Smooth muscle cell (in vitro differentiated cells): ENCODE measurements around the gene COL4A5. TPM values are rescaled to one million over a fixed set of nuclear protein-coding genes. Genes with fewer than 3 reads are reported as not detected.
"Not testable (repeated sequence)": the region's sequence is repeated elsewhere in the genome, so short reads cannot be mapped to it uniquely, and the experiment has no call there.

Experiments
- DNase-seq: peaks from one replicate; lab custom pipeline; 2025; ENCODE audit not compliant: unreplicated experiment; lab: John Stamatoyannopoulos, UW
- H2AFZ ChIP-seq: fragments of 200-600 bp; sonication (generic); 2 replicates; pipeline ENCODE4 v1.6.0; 2016; ENCODE audit warnings: antibody characterized with exemption, low read depth, mild to moderate bottlenecking
- H3F3A ChIP-seq: fragments of 200-600 bp; sonication (generic); 2 replicates; pipeline ENCODE4 v1.6.0; 2017; ENCODE audit warnings: antibody characterized with exemption, low read depth
- H3K27ac ChIP-seq: fragments of 200-600 bp; sonication (generic); 2 replicates; pipeline ENCODE4 v1.5.1; 2016; ENCODE audit warnings: low read depth, mild to moderate bottlenecking
- H3K27me3 ChIP-seq: fragments of 200-600 bp; sonication (generic); 2 replicates; pipeline ENCODE4 v1.6.1; 2016; ENCODE audit warnings: low read depth, mild to moderate bottlenecking
- H3K36me3 ChIP-seq: fragments of 200-600 bp; sonication (generic); 2 replicates; pipeline ENCODE4 v1.5.1; 2016; ENCODE audit warnings: low read depth
- H3K4me1 ChIP-seq: fragments of 200-600 bp; sonication (generic); 2 replicates; pipeline ENCODE4 v1.5.1; 2016; ENCODE audit warnings: low read depth
- H3K4me2 ChIP-seq: fragments of 200-600 bp; sonication (generic); 2 replicates; pipeline ENCODE4 v1.6.0; 2016; ENCODE audit warnings: mild to moderate bottlenecking
- H3K4me3 ChIP-seq: fragments of 200-600 bp; sonication (generic); 2 replicates; pipeline ENCODE4 v1.5.1; 2016; ENCODE audit warnings: mild to moderate bottlenecking
- H3K79me2 ChIP-seq: fragments of 200-600 bp; sonication (generic); 2 replicates; pipeline ENCODE4 v1.6.0; 2016; ENCODE audit warnings: low read depth, mild to moderate bottlenecking
- H3K9ac ChIP-seq: fragments of 200-600 bp; sonication (generic); 2 replicates; pipeline ENCODE4 v1.6.0; 2016; ENCODE audit warnings: low read depth
- H3K9me3 ChIP-seq: fragments of 200-600 bp; sonication (generic); replicated peaks from 2 replicates; pipeline ENCODE4 v1.5.1; 2016; ENCODE audit warnings: low read depth
- H4K20me1 ChIP-seq: fragments of 200-600 bp; sonication (generic); 2 replicates; pipeline ENCODE4 v1.6.0; 2016; ENCODE audit warnings: low read depth
- CTCF ChIP-seq: fragments of 200-600 bp; sonication (generic); IDR thresholded peaks from 2 replicates; pipeline ENCODE4 v1.5.1; 2017; ENCODE audit warnings: borderline replicate concordance, mild to moderate bottlenecking, antibody characterized with exemption; ENCODE audit not compliant: insufficient read depth, poor library complexity, severe bottlenecking
- WGBS: methylation state at CpG from one replicate; pipeline ENCODE4 v1.1.7; 2016; ENCODE audit warnings: low lambda C conversion rate; 5-methylcytosine and 5-hydroxymethylcytosine counted together
- polyA plus RNA-seq: library from polyadenylated mRNA; unstranded; fragments of >200 nt; fragmentation: Nextera tagmentation; extraction: Ambion mirVana; gene quantifications from 2 replicates; pipeline ENCODE4 v1.2.1, GENCODE V29; 2016
- total RNA-seq: library from RNA; depleted of rRNA; stranded (reverse); fragments of >200 nt; gene quantifications from 2 replicates; pipeline ENCODE4 v1.2.3, GENCODE V29; 2014

The COL4A5 gene
- total and polyA plus RNA-seq, 2 experiments from 2014 or later = 42.3 to 101 TPM

GRCh38 chrX:108464604-108465003 lies 25.0 kb downstream of the COL4A5 start:
- 57% methylated on average over 3 of the region's 3 CpGs for WGBS

GRCh38 chrX:108468486-108468885 lies 28.8 kb downstream of the COL4A5 start:
- Histone ChIP-seq H4K20me1 (no peaks in the 10 kb centered on the region), H3F3A (no peaks in the 10 kb centered on the region), H3K4me1 (no peaks in the 10 kb centered on the region), H2AFZ (no peak overlapping the region), H3K4me2 (peak overlapping the region; percentile 23), H3K4me3 (no peak overlapping the region), H3K36me3 (no peaks in the 10 kb centered on the region), H3K9me3 (peaks cover 8% of the 10 kb centered on the region), H3K27ac (peak overlapping the region; percentile 28), H3K27me3 (no peaks in the 10 kb centered on the region), H3K79me2 (peaks cover 95% of the 10 kb centered on the region), H3K9ac (no peak overlapping the region)
- DNase-seq = no peak
- no peak for TF ChIP-seq CTCF
- 71% methylated on average over 1 of the region's 1 CpG for WGBS

More at GRCh38 chrX:108464604-108465003, 25.0 kb downstream of the COL4A5 start:
- no peak for DNase-seq
- Histone ChIP-seq H3K4me2 (no peak overlapping the region), H2AFZ (no peak overlapping the region), H3K9me3 (no peaks in the 10 kb centered on the region), H3K4me1 (no peaks in the 10 kb centered on the region), H3K79me2 (peaks cover 92% of the 10 kb centered on the region), H3K4me3 (no peak overlapping the region), H3K9ac (no peak overlapping the region), H3F3A (no peaks in the 10 kb centered on the region), H4K20me1 (no peaks in the 10 kb centered on the region), H3K36me3 (no peaks in the 10 kb centered on the region), H3K27ac (no peak overlapping the region), H3K27me3 (no peaks in the 10 kb centered on the region)
- no peak for TF ChIP-seq CTCF

GRCh38 chrX:108473979-108474378 lies 34.3 kb downstream of the COL4A5 start:
- peaks cover 81% of the 10 kb centered on the region for H3K79me2 ChIP-seq
- no peaks in the 10 kb centered on the region for H3K27me3 ChIP-seq
- no peak overlapping the region for H3K4me3 ChIP-seq
- no peaks in the 10 kb centered on the region for H3K4me1 ChIP-seq
- no peaks in the 10 kb centered on the region for H3K36me3 ChIP-seq
- no peak for DNase-seq
- H3K27ac ChIP-seq = no peak overlapping the region
- TF ChIP-seq CTCF = no peak
- no peak overlapping the region for H3K4me2 ChIP-seq
- H3K9ac ChIP-seq = no peak overlapping the region
- no peaks in the 10 kb centered on the region for H3F3A ChIP-seq
- H4K20me1 ChIP-seq = no peaks in the 10 kb centered on the region
- H2AFZ ChIP-seq = no peak overlapping the region
- H3K9me3 ChIP-seq = peaks cover 8% of the 10 kb centered on the region

- not testable (repeated sequence) for H3K9ac ChIP-seq, H3K27me3 ChIP-seq, H3F3A ChIP-seq, H4K20me1 ChIP-seq, H3K9me3 ChIP-seq, H3K4me3 ChIP-seq, H2AFZ ChIP-seq, H3K36me3 ChIP-seq, DNase-seq, H3K27ac ChIP-seq, H3K4me1 ChIP-seq, H3K4me2 ChIP-seq
- 81% methylated on average over 6 of the region's 6 CpGs for WGBS
- H3K79me2 ChIP-seq = peaks cover 38% of the 10 kb centered on the region
Measured at GRCh38 chrX:108481528-108481927, 41.9 kb downstream of the COL4A5 start.
